Fibroblast of skin of scalp (primary cell): ENCODE results near the gene TIAM2. TPM values are rescaled to one million over a fixed set of nuclear protein-coding genes. Genes with fewer than 3 reads are reported as not detected.
A peak's percentile ranks its signal among the peaks of the same experiment; 100 is the strongest.
"Not testable (repeated sequence)": the region's sequence is repeated elsewhere in the genome, so short reads cannot be mapped to it uniquely, and the experiment has no call there.

Experiments used
- DNase-seq: peaks from one replicate; pipeline ENCODE4 v3.0.0-alpha.2; 2013
- polyA plus RNA-seq, 2 experiments: library from polyadenylated mRNA; unstranded; fragments of 120-200 nt; gene quantifications; one replicate each; pipeline ENCODE4 v1.2.1, GENCODE V29; 2013; ENCODE audit not compliant: insufficient read length in 2 of 2

The TIAM2 gene
- polyA plus RNA-seq (2013, experiment 1 of 2; ENCODE audit: insufficient read length), result 11.8 TPM
- 14.9 TPM for polyA plus RNA-seq (2013, experiment 2 of 2; ENCODE audit: insufficient read length)

DNA sequence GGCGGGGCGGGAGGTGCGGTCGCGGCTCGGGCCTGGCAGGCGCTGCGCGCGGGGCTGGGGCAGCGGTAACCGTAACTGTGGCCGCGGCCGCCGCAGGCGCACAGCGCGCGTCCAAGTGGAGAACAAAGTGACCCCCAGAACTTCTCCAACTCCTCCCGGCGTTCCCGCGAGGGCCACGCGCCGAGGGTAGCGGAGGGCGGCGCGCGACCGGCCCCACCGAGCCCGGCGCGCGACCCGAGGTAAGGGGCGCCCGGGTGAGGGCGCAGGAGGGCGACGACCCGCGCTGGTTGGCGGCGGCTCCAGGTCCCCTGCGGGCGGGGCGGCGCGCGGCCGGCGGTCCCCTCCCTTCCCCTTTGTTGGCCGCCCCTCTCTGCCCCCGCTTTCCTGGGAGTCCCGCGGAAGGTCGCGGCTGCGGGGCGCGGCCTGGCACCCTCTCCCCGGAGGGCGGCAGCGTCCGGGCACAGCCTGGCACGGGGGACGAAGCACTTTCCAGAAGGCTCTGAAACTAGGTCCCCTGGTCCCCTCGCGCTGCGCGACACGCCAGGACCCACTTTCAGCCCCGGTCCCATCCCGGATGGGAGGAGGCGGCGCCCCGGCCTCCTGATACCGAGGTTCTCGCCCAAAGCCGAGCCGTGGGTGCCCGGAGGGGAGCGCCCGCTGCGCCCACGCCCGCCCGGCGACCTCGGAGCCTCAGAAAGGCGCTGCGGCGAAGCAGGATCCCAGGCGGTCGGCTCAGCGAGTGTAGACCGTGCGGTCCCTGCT lies at the start of gene TIAM2:
TIAM2 (plus strand) TSS at position 62 of the 762 bp plus-strand sequence. CDS start 133,909 bp downstream, outside the sequence.
- DNase-seq, result peak; percentile 34

DNA sequence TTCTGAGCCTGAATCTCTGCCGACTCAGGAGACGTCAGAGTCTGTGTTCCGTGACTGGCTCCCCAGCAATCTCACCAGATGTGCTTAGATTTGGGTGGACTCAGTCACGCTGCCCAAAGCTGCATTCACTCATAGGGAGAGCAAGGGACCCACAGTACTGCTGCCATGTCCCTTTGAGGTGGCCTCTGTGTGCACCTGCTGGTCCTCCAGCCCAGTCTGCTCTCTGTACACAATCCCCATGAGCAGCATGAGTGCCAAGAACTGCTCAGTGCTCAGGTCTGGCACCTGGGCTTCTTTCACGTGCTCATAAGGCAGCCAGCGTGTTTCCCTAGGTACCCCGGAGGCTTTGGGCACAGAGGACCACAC lies 44.2 kb upstream of the TIAM2 start:
- no peak for DNase-seq

DNA sequence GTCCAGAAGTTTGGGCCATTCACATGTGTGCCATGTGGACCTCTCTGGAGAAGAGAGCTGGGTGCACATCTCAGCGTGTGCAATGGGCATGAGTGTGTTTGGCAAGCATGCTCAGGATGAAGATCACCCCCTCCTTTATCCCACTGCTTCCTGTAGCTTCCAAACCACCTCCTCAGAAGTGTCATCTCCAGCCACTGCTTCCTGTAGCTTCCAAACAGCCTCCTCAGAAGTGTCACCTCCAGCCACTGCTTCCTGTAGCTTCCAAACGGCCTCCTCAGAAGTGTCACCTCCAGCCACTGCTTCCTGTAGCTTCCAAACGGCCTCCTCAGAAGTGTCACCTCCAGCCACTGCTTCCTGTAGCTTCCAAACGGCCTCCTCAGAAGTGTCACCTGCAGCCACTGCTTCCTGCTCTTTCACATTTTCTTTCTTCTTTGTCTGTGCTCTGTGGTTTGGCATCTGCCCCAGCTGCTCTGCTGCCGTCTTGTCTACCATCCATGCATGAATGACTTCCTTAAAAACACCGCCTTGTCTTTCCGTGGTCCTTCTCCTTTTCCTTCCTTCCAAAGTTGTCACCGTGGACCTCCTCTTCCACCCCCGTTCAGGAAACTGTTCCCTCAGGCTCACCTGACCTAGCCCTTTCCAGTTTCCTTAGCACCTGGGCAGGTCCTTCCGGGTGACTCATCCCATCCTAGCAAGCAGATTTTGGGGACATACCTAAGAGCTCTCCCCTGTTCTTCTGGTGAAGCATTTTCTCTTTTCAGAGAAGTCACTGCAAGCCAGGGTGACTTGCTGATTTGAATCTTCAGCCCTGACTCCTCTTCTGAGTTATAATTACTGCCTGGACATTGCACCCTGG lies 43.5 kb upstream of the TIAM2 start:
- DNase-seq, result no peak

DNA sequence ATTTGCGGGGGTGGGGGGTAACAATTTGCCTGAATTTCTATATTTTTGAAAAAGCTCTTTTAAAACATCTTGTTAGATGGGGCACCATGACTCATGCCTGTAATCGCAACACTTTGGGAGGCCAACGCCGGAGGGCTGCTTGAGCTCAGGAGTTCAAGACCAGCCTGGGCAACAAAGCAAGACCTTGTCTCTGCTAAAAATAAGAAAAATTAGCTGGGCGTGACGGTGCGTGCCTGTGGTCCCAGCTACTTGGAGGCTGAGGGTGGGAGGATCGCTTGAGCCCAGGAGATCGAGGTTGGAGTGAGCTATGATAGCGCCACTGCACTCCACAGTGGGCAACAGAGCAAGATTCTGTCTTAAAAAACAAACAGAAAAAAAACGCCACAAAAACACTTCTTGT lies 41.5 kb upstream of the TIAM2 start:
- no peak for DNase-seq

DNA sequence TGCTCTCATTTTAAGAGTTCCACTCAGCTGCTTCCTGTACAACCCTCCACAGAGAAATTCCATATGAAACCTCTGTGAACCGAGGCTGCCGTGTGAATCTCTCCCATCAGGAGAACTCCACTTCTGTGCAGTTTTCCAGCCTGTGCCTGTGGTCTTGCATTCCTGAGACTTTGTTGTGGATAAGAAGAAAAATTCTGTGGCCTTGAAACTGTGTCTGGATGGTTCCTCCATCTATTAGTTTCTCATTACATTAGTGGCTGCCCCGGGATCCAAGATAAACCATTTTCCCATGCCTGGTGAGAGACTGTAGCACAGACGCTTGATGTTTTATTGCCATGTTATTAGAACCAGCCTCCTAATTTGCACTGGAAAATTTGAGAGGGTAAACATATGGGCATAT lies 40.8 kb upstream of the TIAM2 start:
- peak; percentile 72 for DNase-seq

DNA sequence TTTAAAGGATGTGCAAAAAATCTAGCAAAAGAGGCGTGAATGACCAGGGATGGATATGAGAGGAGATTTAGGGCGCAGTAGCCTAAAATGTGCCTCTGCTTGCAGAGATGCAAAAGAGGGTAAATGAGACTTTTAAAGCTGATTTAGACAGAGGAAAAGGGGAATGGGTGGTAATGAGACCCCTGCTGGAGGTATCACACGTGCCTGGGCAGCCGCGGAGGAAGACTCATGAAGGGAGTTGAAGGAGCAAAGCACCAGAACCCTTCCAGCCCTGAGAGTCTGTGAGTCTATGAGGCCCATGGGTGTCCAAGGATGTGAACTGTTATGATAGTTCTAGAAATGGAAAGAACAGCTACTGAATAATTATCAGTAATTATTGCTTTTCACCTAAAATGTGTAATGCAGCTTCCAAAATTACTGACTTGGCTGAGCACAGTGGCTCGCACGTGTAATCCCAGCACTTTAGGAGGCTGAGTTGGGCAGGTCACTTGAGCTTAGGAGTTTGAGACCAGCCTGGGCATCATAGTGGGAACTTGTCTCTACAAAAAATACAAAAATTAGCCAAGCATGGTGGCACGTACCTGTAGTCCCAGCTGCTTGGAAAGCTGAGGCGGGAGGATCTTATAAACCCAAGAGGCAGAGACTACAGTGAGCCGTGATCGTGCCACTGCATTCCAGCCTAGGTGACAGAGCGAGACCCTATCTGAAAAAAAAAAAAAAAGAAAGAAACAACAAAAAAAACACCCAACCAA lies 38.2 kb upstream of the TIAM2 start:
- no peak for DNase-seq

DNA sequence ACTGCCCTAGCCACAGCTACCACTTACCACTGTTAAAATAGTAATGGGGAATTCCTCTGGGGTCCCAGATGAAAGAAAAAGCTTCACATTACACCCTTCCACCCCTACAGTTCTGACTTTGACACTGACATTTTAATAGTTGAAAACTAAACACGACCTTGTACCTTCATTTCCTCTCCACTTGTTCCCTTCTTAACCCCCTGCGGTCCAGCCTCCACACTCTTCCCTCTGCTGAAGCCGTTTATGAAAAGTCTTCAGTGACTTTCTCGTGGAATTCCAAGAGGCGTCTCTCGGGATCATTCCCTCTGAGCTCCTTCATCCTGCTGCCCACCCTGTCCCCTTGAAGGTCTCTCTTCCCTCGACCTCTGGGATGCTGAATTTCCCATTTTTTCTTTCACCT lies 36.6 kb upstream of the TIAM2 start:
- DNase-seq, result no peak

DNA sequence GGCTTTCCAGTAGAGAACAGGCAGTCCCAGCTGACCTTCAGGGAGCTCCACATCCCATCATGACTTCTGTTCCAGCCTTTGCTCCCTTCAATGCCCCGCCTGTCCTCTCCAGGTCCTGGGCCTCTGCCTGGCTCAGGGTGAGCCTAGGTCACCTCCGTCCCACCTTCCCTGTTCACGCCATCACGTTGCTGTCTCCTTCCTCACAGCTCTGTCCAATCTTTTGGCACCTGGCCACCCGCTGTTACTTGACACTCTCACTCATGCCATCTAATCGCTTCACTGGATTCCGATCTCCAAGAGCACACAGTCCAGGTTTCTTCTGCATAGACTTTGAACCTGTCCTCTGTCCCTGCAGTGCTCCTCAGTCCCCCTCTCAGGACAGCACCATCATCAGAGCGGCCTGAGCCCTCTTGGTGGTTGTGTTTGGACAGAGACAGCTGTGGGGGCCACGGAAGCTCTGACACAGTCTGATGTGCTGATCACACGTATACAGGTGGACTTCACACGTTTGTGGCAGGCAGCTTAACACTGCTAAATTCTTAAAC lies 34.7 kb upstream of the TIAM2 start:
- no peak for DNase-seq

DNA sequence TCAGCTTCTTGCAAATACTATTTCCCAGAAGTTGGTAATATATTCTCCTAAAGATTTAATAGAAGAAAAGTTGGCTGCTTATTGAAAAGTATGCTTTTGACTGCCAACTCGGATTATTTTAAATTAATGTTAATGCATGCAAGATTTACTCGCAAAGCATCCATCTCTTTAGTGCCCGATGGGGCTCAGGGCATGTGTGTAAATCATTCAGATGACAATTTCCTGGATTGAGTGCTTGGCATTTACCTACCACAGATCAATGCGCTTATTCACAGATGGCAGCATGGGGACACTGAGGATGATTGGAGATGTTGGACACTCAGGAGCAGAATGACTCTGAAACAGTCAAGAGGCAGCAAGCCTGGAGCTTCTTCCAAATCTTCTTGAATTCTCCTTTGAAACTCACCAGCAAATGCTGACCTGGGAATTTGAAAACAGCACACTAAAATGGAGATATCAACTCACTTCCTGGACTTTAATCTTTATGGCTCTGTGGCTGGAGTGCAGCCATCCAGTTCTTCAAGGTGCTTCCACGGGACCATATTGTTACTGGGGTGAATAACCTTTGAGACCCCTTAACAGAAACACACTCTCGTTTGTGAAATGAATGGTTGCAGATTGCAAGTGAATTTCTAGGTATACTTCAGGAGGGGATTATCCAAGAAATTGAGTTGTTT lies 34.1 kb upstream of the TIAM2 start:
- no peak for DNase-seq

DNA sequence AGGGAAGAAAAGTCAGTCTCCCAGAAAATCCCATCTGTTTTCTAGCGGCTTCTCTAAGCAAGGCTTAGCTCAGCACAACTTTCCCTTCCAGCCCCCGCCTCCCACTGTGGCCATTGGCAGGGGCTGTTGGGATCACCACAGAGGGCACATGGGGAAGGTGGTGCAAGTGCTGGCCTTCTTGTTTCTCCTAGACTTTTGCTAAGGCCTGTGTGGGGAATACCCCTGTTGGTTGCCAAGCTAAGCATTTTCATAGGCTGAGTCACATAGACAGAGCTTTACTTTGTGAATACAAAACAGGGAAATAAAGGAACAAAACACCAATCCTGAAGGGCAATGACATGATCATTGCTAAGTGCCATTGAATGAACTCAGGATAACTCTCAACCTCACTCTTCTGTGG lies 32.4 kb upstream of the TIAM2 start:
- peak; percentile 76 for DNase-seq

DNA sequence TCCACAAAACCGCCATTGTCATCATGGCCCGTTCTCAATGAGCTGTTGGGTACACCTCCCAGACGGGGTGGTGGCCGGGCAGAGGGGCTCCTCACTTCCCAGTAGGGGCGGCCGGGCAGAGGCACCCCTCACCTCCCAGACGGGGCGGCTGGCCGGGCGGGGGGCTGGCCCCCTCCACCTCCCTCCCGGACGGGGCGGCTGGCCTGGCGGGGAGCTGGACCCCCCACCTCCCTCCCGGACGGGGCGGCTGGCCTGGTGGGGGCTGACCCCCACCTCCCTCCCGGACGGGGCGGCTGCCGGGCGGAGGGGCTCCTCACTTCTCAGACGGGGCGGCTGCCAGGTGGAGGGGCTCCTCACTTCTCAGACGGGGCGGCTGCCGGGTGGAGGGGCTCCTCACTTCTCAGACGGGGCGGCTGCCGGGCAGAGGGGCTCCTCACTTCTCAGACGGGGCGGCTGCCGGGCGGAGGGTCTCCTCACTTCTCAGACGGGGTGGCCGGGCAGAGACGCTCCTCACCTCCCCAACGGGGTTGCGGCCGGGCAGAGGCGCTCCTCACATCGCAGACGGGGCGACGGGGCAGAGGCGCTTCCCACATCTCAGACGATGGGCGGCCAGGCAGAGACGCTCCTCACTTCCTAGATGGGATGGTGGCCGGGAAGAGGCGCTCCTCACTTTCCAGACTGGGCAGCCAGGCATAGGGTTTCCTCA lies 28.9 kb upstream of the TIAM2 start:
- not testable (repeated sequence) for DNase-seq

DNA sequence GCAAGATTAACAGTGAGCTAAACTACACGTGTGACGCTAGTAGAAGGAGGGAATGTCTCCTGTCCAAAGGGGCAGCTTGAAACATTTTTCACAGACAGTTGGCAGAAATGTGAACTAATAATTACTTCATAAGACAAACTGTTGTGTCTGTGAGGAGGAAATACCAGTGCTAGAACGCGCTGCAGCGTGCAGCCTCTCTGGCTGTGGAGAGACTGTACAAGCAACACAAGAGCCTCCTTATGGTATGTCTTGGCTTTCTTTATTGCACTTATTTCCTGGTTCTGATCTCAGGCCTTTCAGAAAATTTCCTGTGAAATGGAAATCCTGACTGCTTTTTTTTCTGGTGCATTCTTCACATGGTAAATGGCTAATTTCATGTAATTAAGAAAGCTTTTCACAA lies 25.3 kb upstream of the TIAM2 start:
- DNase-seq, result peak; percentile 50

DNA sequence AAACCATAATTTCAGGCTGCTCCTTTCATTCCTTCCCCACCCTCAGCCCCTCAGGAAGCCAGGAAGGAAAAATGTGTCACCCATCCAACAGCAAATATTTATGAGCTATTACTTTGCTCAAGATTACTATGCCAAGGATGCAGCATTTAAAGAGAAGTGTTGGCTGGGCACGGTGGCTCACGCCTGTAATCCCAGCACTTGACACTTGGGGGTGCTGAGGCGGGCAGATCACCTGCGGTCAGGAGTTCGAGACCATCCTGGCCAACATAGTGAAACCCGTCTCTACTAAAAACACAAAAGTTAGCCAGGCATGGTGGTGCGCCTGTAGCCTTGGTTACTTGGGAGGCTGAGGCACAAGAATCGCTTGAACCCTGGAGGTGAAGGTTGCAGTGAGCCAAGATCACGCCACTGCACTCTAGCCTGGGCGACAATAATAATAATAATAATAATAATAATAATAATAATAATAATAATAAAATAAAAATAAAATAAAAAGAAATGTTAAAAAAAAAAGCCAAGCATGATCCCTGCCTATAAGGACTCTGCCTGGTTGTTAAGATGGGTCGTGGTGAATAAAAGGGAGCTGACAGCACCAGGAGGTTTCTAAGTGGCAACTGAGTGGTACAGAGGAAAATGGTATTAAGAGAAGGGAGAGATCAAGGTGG lies 20.5 kb upstream of the TIAM2 start:
- no peak for DNase-seq

DNA sequence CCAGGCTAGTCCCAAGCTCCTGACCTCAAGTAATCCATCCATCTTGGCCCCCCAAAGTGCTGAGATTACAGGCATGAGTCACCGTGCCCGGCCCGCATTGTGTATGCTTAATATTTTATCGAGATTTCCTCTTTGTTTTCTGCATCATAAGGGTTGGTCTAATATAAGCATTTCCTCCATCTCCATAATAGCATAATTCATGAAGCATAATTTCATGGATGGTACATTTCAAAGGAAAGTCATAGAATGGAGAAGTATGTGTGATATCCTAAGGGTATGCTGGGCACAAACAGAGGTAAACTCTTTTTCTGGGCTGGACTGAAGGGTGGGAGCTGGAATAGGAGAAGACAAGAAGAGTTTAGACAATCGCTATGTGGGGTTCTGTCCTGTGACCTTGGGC lies 17.5 kb upstream of the TIAM2 start:
- no peak for DNase-seq

DNA sequence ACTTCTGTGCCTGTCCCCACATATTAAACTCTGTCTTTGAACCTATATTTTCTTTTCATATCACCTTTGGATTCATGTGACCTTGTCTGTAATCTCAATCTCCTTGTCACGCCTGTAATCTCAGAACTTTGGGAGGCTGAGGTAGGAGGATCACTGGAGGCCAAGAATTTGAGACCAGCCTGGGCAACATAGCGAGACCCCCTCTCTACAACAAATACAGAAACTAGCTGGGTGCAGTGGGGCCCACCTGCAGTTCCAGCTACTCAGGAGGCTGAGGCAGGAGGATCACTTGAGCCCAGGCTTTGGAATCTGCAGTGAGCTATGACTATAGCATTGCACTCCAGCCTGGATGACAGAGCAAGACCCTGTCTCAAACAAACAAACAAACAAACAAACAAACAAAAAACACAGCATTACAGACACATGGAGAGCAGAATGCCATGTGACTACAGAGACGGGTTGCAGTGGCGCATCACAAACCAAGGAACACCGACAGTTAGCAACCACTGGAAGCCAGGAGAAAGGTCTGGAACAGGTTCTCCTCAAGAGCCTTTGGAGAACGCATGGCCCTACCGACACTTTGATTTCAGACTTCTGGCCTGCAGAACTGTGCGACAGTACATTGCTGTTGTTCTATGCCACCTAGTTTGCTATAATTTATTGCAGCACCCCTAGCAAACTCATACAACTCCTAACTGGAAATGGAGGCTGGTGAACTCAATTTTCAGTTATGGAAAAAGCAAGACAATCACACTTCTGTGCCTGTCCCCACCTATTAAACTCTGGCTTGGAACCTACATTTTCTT lies 14.6 kb upstream of the TIAM2 start:
- DNase-seq, result no peak

DNA sequence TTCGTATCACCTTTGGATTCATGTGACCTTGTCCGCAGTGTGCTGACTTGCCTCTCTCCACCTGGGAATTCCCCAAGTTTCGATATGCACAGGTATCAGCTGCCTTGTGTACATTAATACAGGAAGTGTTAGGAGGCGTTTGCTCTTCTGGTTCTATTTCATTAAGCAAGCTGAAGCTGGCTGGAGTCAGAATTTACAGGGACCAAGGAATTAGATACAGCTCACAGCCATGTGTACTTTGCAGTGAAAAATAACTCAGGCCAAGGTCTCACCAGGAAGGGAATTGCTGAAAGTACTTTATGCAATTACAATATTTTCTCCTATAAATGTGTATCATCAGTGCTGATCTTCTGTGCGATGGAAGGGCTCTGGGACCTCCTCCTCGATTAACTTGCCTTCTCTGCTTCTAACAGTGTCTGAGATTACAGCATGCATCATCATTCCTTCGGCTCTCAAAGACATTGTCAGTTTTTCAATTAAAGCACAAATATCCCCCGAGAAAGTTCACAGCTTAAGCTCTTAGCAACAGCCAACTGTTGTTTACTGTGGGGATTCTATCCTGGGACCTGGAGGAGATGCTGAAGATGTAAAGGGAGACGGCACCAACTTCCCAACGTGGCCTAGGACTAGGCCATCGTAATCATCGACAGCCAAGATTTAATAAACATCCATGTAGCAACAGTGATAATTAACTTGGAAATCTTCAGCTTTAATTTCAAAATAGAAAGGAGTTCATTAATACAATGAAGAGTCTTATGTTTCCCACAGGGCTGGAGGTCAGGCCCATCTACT lies 13.8 kb upstream of the TIAM2 start:
- no peak for DNase-seq

DNA sequence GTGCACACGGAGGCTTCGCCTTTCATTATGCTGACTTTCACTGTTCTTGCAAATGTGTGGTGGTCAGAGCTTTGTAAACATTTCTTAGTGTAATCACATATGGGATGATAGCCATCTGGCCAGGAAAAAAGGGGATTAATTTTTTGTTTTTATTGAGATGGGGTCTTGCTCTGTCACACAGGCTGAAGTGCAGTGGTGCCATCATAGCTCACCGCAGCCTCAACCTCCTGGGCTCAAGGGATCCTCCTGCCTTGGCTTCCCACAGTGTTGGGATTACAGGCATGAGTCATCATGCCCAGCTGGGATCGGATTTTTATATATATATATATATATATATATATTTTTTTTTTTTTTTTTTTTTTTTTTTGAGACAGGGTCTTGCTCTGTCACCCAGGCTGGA lies 11.0 kb upstream of the TIAM2 start:
- DNase-seq, result peak; percentile 59

DNA sequence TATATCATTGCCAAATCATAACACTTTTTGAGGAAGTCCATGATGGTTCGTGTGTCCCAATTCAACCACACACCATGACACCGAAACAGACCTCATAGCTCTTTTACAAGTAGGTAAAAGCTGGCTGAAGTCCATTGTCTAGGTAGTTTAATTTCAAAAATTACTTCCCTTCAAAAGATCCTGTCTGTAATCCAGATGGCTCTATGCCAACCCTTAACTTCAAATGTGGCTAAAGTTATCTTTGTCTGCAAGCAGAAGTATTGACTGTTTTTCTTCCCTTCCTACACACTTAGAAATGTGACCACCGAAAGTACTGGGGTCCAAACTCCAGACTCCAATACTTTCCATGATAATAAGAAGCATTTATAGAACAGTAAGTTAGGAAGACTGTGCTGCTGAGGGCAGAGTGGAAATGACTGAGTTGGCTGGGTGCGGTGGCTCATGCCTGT lies 8.3 kb upstream of the TIAM2 start:
- no peak for DNase-seq

DNA sequence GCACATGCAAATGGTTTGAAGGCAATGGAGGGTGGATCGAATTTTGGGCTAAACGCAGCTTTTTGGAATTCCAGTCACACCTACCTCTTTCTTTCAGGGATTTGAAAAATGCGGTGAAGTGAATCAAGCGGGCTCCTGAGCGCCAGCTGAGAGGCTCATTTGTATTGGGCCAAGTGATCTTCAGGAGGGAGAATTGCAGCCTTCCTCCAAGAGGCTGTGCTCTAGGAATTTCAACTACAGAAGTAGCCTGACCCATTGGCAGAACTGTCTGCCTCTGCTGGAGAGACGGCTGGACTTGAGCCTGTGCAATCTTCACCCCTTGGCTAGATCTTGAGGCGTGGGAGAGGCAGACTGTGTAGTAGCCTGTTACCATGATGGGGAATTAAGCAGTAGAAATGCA lies 5.7 kb upstream of the TIAM2 start:
- DNase-seq, result no peak
